NCI-H526 treated with DMSO at 0.1 percent for 48 hours (cell line): ENCODE results near the gene COA6.
"Not testable (repeated sequence)": the region's sequence is repeated elsewhere in the genome, so short reads cannot be mapped to it uniquely, and the experiment has no call there.

Experiments
- DNase-seq: peaks from one replicate; lab custom pipeline; 2025; lab: John Stamatoyannopoulos, UW

The COA6 gene

DNA sequence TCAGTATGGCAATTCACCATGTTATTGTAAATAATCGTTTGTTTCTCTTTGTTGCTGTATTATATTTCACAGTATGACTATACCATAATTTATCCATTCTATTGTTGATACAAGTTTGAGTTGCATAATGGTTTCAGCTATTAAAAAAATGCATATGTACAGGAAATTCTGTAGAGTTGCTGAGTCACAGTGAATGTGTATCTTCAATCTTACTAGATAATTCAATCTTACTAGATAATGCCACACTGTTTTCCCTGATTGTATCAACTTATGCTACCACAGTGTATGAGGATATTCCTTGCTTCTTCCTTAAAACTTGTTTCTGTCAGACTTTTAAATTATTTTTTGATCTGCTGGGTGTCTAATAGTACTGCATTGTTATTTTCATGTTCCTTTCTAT lies 3.5 kb upstream of the COA6 start:
- DNase-seq, result no peak

DNA sequence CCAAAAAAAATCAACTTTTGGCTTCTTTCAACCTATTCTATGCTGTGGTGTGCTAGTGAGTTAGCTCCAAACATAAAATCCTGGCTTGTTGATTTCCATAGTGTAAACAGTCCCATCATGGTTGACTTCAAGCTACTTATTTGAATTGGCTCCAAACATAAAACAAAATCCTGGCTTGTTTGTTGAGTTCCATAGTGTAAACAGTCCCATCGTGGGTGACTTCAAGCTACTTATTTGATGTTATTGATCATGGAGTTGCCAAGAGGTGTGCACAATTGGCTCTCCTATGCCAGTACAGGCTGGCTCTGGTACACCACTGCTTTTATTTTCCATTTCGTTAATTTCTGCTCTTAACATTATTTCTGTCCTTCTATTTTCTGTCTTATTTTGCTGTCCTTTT lies 1.8 kb upstream of the COA6 start:
- no peak for DNase-seq

DNA sequence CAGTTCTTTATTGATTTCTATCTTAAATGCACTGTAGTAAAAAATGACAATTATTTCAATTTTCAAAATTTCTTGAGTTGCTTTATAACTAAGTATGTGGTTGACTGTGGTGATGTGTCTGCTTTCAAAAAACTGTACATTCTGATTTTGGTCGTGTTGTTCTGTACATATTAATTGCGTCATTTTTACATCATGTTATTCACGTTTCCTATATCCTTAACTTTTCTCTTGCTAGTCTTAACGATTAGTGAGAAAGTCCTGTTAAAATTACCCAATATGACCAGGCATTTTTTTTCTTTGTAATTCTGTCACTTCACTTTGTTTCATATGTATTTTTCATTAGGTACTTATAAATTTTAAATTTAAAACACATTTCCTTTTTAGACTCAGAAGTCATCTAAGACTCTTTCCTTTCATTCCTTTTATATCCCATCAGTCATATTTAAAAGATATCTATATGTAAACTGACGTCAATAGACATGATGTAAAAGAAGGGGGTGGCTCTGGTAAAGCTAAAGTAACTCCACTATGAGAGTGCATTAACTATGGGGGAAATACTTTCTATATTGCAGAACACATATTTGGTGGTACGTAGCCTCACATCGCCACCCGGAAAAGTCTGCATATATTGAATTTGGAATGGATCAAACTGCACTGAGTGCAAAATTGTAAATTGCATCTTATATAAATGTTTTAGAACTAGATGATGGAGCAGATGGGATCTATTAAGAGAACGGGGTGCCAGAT lies 1.1 kb upstream of the COA6 start:
- DNase-seq, result no peak

- DNase-seq, result no peak
These were observed 651 bp downstream of the COA6 start for GRCh38 chr1:234373959-234374254.

GRCh38 chr1:234375672-234376071 lies 2.4 kb downstream of the COA6 start:
- no peak for DNase-seq

DNA sequence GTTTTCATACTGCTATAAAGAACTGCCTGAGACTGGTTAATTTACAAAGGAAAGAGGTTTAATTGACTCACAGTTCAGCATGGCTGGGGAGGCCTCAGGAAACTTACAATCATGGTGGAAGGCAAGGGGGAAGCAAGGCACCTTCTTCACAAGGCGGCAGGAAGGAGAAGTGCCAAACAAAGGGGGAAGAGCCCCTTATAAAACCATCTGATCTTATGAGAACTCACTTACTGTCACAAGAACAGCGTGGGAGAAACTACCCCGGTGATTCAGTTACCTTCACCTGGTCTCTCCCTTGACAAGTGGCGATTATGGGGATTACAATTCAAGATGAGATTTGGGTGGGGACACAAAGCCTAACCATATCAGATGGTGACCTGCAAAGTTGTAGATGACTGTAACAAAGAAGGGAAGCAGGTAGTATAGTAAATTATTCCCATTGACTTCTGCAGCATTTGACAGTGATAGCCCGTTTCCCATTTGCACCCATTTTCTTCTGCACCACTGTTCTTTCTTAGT lies 6.4 kb downstream of the COA6 start:
- not testable (repeated sequence) for DNase-seq

DNA sequence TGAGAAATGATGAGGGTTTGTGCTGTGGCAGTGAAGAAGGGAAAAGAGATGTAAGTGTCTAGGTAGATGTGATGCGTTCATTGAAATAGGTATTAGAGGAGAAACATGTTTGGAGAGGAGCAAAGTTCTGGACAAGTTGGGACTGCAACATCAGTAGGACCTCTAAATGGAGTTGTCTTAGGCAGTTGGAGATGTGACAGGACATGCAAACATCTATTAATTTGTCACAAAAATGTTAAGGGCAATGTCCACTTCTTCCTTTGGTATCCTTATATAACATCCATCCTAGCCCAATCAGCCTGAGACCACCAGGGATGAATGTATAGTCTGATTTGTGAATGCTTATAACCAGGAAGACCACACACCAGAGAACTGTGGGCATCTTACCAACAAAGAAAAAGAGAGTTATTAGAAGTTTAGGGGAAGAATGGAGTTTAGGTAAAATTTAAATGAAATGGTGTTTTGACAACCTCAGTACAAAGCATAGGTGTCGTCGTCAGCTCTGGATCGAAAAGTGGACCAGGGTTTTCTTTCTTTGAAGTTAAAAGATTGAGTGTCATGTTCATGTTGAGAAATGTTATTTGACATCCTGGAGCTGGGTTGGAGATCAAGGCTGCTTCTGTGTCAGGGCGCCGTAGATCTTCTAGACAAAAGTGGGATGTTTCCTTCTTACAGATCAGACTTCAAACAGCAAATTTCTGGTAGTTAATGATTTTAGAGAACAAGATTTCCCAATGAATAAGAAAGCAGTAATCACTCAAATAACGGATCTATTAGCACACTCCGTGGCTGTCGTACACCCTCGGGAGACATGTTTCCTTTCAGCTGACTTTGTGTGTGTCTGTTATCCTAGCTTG lies 8.7 kb downstream of the COA6 start:
- no peak for DNase-seq

- DNase-seq, result no peak
These were observed 12.9 kb downstream of the COA6 start for GRCh38 chr1:234386122-234386521.

DNA sequence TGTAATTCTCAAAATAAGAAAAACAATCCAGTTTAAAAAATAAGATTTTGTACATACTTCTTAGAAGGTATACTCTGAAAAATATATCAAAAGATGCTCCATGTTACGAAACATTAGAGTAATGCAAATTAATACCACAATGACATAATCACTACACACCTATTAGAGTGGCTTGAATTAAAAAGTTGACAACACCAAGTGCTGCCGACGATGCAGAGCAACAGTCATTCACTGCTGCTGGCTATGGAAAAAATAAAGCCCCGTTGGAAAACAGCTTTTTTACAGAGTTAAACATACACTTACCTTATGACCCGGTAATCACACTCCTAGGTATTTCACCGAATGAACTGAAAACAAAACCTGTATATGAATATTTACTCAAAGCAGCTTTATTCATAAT lies 14.8 kb downstream of the COA6 start:
- no peak for DNase-seq

DNA sequence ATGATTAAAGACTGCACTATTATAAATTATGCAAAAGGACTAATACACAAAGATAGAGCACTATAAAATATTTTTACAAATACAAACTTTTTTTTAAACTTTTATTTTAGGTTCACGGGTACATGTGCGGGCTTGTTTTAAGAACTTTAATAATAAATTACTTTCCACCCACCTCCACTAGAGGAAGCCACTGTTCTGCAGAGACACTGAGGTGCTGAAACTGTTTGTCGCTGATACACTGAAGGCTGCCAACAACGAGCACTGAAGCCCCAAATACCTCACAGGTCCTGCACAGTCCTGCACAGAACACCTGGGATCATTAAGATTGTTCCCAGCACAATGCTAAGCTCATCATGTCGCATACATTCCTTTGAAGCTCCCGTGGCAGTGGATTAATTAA lies 19.9 kb downstream of the COA6 start:
- no peak for DNase-seq

- no peak for DNase-seq
These were observed 22.0 kb downstream of the COA6 start for GRCh38 chr1:234395297-234395696.

DNA sequence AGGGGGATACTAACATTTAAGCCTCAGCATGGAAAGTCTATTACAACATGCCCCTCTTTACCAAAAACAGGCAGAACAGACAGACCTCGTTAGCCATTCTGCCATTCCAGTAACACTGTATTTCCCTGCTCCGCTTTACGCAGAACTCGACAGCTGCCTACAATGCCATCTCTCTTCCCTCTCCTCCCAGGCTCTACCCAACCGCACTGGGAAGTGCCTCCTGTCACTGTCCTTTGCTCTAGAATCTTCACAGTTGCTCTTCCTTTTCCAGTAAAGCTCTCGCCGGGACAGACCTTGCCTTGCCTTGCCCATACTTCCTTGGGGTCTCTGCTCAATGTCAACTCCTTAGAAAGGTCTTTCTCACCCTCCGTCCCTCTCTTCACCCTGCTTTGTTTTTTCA lies 22.8 kb downstream of the COA6 start:
- no peak for DNase-seq

DNA sequence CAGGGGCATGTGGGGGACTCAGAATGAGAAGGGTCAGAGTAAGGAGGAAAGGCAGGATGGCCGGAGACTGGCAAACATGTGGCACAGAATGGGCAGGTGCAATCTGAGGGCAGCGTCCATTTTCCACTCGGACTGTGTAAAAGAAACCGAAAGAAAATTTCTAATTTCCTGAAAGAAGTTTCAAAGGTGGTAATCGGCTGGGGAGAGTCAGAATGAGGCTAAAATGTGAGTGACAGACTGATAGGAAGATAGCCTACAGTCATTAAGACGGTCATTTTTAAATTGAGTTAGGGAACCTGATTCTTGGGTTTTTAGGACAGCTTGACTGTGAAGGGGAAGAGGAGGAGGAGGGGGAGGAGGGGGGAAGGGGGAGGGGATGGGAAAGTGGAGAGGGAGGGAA lies 23.6 kb downstream of the COA6 start:
- no peak for DNase-seq

DNA sequence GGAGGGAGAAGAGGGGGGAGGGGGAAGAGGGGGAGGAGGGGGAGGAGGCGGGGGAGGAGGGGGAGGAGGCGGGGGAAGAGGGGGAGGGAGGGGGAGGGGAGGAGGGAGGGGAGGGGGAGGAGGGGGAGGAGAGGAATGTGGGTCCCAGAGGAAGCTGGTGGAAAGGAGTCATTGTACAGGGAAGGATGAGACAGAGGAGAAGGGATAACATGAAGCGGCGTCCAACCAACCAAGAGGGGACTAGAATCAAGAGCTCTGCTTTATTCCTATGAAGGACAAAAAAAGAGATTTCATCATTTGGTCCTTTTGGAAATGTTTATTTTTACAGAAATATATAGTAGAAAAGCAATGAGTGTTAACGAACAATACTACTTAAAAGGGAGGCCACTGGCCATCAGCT lies 24.5 kb downstream of the COA6 start:
- DNase-seq, result no peak

- no peak for DNase-seq
These were observed 25.7 kb downstream of the COA6 start for GRCh38 chr1:234398849-234399381.

DNA sequence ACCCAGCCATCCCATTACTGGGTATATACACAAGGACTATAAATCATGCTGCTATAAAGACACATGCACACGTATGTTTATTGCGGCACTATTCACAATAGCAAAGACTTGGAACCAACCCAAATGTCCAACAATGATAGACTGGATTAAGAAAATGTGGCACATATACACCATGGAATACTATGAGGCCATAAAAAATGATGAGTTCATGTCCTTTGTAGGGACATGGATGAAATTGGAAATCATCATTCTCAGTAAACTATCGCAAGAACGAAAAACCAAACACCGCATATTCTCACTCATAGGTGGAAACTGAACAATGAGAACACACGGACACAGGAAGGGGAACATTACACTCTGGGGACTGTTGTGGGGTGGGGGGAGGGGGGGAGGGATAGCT lies 26.3 kb downstream of the COA6 start:
- not testable (repeated sequence) for DNase-seq

DNA sequence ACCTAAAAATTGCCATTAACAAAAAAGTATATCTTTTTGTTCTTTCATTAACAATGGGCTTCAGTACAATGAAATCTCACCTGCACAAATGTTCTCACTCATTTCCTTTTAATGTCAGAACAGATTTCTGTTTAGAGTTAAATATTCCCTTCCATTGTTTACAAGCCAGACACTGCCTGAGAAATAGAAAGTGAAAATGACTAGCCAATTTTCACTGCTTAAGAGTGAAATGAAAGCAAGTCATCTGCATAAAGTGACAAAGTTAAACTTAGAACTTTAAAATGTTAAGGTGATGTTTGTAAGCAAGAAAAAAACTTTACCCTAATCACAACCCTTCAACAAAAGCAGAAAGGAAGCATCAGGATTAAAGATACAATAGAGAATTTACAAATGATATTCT lies 27.5 kb downstream of the COA6 start:
- no peak for DNase-seq

GRCh38 chr1:234401658-234402057 lies 28.4 kb downstream of the COA6 start:
- no peak for DNase-seq

DNA sequence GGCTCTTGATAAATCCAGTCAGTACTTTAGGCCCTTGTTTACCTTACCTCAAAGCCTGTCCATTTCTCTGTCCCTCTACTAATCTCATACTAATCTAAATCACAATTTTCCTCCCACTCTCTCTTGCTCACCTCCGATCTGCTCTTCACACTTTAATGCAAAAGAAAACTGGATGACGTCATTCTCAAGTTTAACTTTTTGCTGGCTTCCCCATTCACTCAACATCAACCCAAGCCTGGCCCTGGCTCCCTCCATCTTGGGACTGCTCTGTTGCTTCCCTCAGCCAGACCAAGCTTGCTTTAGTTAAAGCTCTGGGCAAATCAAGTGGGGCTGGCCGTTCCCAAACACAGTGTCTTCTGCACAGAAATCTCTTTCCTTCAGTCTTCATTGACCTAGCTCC lies 29.7 kb downstream of the COA6 start:
- DNase-seq, result no peak

- DNase-seq, result no peak
These were observed 32.4 kb downstream of the COA6 start for GRCh38 chr1:234405676-234406075.

DNA sequence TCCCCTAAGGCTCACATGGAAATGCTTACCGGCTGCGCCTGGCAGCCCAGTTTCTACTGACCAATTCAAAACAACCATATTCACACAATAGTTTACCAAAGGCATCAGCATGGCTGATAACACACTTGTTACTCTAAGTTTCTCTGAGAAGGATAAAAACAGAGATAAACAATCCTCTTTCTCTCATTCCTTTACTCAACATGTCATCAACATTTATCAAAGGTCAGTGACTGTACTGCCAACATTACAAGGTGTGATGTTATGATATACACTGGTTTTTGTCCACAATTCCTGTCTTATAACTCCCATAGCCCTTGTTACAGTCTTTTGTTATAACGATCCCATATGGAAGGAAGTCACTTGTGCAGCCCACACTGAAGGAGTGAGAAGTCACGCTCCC lies 33.6 kb downstream of the COA6 start:
- DNase-seq, result no peak

DNA sequence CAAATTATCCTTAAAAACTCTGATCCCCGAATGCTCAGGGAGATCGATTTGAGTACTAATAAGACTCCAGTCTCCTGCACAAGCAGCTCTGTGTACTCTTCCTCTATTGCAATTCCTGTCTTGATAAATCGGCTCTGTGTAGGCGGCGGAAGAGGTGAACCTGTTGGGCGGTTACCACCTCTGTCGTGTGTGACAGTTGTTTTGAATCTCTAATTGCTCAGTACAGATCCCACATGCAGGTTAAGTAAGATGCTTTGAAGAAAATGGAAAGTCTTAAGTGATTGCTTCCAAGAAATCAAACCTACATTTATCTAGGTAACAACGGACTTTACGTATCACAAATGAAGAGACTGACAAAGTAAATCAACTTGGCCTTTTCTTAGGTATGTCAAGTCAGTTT lies 35.5 kb downstream of the COA6 start:
- peak; percentile 6 for DNase-seq

DNA sequence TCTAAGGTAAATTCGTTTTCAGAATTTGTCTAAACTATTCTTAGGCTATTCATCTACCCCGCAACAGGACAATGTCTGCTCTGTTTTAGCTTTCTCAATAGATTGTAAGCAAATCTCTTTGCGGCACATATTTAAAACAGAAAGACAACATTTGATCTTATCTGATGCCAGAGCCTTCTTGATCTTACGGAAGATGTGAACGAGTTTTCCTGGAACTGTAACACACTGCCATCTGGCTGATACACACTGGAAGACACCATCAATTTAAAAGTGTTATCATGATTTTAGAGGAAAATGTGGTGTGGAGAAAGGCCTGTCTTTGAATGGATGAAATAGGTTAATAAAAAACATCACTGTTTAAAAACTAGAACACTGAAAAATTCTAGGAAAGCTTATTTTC lies 36.1 kb downstream of the COA6 start:
- peak; percentile 72 for DNase-seq
